Thyroid gland (tissue), 4 donors: ENCODE measurements around the gene NR4A3. TPM values are rescaled to one million over a fixed set of nuclear protein-coding genes. Genes with fewer than 3 reads are reported as not detected.

Experiments used
- DNase-seq, 2 donors: peaks; one replicate each; pipeline ENCODE4 v3.0.0-alpha.2; 2019
- H3K27ac ChIP-seq, 3 donors: fragments of 200-600 bp; sonication (generic); 1 replicate in 2 of 3; 2 replicates in 1 of 3; pipeline ENCODE4 v1.5.1; 2016 to 2019; ENCODE audit warnings: mild to moderate bottlenecking in 1 of 3, moderate library complexity in 1 of 3
- H3K27me3 ChIP-seq: fragments of 200-600 bp; sonication (generic); one replicate; pipeline ENCODE4 v1.5.1; 2019
- H3K36me3 ChIP-seq, 2 donors: fragments of 200-600 bp; sonication (generic); one replicate each; pipeline ENCODE4 v1.5.1; 2016 to 2019
- H3K4me1 ChIP-seq, 2 donors: fragments of 200-600 bp; sonication (generic); one replicate each; pipeline ENCODE4 v1.5.1; 2017 to 2019
- H3K4me3 ChIP-seq, 3 donors: fragments of 200-600 bp; sonication (generic); replicated peaks in 1 of 3; 1 replicate in 2 of 3; 2 replicates in 1 of 3; pipeline ENCODE4 v1.5.1; 2016; ENCODE audit warnings: mild to moderate bottlenecking in 1 of 3
- H3K9me3 ChIP-seq: fragments of 200-600 bp; sonication (generic); one replicate; pipeline ENCODE4 v1.5.1; 2017
- POLR2A ChIP-seq, 2 donors: fragments of 450-650 bp; IDR thresholded peaks; one replicate each; pipeline ENCODE4 v1.6.1; 2017; ENCODE audit warnings: antibody characterized with exemption in 2 of 2, mild to moderate bottlenecking in 2 of 2, moderate library complexity in 1 of 2
- WGBS, 2 donors: methylation state at CpG; one replicate each; pipeline ENCODE4 v1.1.5; 2017; 5-methylcytosine and 5-hydroxymethylcytosine counted together
- intact Hi-C: fragments of 100-400 bp; cut with DNase I; formaldehyde crosslinking; loops from one replicate; pipeline ENCODE4 v1.15.1; 2023
- total RNA-seq, 4 donors: library from RNA; depleted of rRNA; stranded (reverse); fragments of >200 nt; gene quantifications; one replicate each; pipeline ENCODE4 v1.2.3, GENCODE V29; 2016
- TF ChIP-seq, protein P1 (sequence below), 6 experiments: fragments of 200-600 bp in 3 of 6; fragments of 450-650 bp in 3 of 6; sonication (generic) in 3 of 6; IDR thresholded peaks; one replicate each; pipeline ENCODE4 v1.5.1; 2016 to 2019; ENCODE audit warnings: antibody characterized with exemption in 6 of 6, mild to moderate bottlenecking in 2 of 6, inconsistent platforms in 1 of 6, moderate library complexity in 1 of 6

Gene NR4A3
- total RNA-seq, 4 donors from 2014 or later, result 1.7 to 4.8 (median 2.3) TPM

DNA sequence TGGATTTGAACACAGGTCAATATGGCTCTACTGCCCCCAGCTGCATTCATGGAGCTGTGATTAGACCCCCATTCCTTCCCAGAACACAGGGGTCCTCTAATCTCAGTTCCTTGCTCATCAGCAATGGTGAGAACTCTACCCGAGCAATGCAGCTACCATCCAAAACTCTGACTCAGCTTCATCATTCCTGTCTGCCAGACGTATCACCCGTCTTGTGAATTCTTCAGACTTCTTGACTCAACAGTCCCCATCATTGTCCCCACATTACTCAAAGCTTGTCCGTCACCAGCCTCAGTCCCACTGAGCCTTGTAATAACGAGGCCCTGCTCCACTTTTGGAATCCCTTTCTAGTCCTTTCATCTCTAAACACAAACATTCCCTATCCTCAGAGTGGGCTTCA, 48.4 kb downstream of the NR4A3 start:
- TF ChIP-seq, protein P1, sequence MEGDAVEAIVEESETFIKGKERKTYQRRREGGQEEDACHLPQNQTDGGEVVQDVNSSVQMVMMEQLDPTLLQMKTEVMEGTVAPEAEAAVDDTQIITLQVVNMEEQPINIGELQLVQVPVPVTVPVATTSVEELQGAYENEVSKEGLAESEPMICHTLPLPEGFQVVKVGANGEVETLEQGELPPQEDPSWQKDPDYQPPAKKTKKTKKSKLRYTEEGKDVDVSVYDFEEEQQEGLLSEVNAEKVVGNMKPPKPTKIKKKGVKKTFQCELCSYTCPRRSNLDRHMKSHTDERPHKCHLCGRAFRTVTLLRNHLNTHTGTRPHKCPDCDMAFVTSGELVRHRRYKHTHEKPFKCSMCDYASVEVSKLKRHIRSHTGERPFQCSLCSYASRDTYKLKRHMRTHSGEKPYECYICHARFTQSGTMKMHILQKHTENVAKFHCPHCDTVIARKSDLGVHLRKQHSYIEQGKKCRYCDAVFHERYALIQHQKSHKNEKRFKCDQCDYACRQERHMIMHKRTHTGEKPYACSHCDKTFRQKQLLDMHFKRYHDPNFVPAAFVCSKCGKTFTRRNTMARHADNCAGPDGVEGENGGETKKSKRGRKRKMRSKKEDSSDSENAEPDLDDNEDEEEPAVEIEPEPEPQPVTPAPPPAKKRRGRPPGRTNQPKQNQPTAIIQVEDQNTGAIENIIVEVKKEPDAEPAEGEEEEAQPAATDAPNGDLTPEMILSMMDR (IDR thresholded peaks at IDR 0.05), result no peak
- no peak for TF ChIP-seq POLR2A (IDR thresholded peaks at IDR 0.05)
- H3K9me3 ChIP-seq, result no peaks in the 10 kb centered on the region
- intact Hi-C loops, result no loop called here
- H3K4me3 ChIP-seq, result no peak overlapping the region
- no peak for DNase-seq
- no peaks in the 10 kb centered on the region for H3K27me3 ChIP-seq
- no peak overlapping the region for H3K27ac ChIP-seq
- H3K4me1 ChIP-seq, result no peaks in the 10 kb centered on the region
- WGBS, 2 donors, result 82 to 83% methylated on average over 5 of the region's 5 CpGs
- H3K36me3 ChIP-seq, result no peaks in the 10 kb centered on the region

DNA sequence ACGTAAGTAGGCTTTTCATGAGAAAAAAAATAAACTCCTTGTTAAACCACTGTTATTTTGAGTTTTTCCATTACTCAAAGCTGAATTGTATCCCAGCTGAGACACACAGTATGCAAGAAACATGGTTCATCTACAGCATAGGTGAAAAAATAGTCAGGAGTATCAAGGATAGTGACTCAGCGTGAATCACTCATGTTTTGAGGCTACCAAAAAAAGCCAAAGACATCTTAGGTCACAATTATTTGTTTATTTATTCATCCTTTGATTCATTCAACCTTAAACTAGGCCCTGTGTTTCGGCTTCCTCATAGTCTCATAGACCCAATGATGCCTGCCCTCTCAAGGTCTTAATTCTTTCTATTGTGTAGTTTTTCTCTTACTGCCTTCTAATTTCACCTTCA, 51.8 kb downstream of the NR4A3 start:
- TF ChIP-seq, protein P1 (IDR thresholded peaks at IDR 0.05), result no peak
- TF ChIP-seq POLR2A (IDR thresholded peaks at IDR 0.05), result no peak
- no peak overlapping the region for H3K27ac ChIP-seq
- H3K36me3 ChIP-seq, result no peaks in the 10 kb centered on the region
- no peak overlapping the region for H3K4me3 ChIP-seq
- no peaks in the 10 kb centered on the region for H3K27me3 ChIP-seq
- no peak for DNase-seq
- no peaks in the 10 kb centered on the region for H3K4me1 ChIP-seq
- intact Hi-C loops, result no loop called here
- H3K9me3 ChIP-seq, result no peaks in the 10 kb centered on the region
- WGBS, 2 donors, result 91 to 93% methylated on average over 3 of the region's 3 CpGs

DNA sequence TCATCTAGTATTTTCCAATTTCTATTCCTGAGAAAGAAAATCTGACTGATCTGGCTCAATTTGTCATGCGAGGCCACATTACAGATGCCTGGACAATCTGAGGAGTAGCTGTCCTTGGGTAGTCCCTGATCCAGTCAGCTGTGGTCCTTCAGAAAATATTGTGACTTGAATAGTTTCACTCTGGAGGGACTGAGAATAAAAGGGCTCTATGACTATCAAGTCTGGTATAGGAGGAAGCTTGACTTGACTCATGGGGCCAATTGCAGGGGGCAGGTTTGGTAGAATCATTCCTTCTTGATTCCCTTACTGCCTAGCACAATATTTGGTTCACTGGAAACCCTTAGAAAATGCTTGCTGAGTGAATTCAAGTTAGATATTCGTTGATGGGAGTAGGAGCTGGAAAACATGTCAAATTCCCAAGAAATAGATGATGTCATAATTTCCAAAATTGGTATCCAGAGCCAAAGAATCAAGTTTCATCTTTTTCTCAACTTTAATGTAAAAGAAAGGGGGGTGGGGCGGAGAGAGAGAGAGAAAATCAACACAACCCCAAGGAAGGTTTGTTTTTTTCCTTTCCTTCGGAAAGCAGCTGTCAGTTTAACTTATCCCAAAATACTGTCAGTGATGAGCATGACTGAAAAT, 52.4 kb downstream of the NR4A3 start:
- Histone ChIP-seq H3K27ac (no peak overlapping the region), H3K4me3 (no peak overlapping the region), H3K9me3 (no peaks in the 10 kb centered on the region), H3K4me1 (no peaks in the 10 kb centered on the region), H3K27me3 (no peaks in the 10 kb centered on the region), H3K36me3 (no peaks in the 10 kb centered on the region)
- WGBS, 2 donors, result 90% methylated on average over 4 of the region's 4 CpGs
- intact Hi-C loops, result no loop called here
- TF ChIP-seq POLR2A (IDR thresholded peaks at IDR 0.05), result no peak
- TF ChIP-seq, protein P1 (IDR thresholded peaks at IDR 0.05), result no peak
- no peak for DNase-seq

DNA sequence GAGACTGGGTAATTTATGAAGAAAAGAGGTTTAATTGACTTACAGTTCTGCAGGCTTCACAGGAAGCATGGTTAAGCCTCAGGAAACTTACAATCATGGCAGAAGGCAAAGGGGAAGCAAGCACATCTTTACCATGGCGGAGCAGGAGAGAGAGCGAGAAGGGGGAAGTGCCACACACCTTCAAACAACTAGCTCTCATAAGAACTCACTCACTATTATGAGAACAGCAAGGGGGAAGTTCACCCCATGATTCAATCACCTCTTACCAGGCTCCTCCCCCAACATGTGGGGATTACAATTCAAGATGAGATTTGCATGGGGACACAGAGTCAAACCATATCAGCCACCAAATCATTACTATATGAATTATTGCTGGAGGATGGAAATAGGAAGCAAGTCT, 54.5 kb downstream of the NR4A3 start:
- H3K27me3 ChIP-seq, result no peaks in the 10 kb centered on the region
- intact Hi-C loops, result no loop called here
- H3K9me3 ChIP-seq, result no peaks in the 10 kb centered on the region
- no peak for TF ChIP-seq POLR2A (IDR thresholded peaks at IDR 0.05)
- TF ChIP-seq, protein P1 (IDR thresholded peaks at IDR 0.05), result no peak
- 92 to 98% methylated on average over 2 of the region's 2 CpGs for WGBS, 2 donors
- no peaks in the 10 kb centered on the region for H3K4me1 ChIP-seq
- H3K27ac ChIP-seq, result no peak overlapping the region
- no peak overlapping the region for H3K4me3 ChIP-seq
- no peaks in the 10 kb centered on the region for H3K36me3 ChIP-seq
- DNase-seq, result no peak

DNA sequence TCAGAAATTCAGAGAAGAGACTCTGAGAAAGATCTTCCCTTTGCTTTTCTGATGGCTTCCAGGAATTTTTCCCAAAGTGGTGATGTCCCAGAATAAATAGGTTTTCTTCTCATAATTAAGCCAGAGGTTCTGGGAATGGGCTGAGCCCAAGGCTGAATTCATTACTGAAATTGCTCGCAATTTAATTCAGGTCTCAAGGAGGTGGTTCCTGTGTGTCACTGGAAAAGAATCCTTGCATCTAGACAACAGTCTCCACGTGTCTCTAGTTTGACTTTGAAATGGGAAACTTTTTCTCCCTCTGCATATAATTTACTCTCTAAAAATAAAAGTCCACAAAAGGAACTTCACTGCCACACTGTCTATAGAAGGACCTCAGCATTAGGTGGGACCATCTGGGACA, 57.0 kb downstream of the NR4A3 start:
- intact Hi-C loops, result no loop called here
- Histone ChIP-seq H3K4me1 (no peaks in the 10 kb centered on the region), H3K4me3 (no peak overlapping the region), H3K27me3 (no peaks in the 10 kb centered on the region), H3K36me3 (no peaks in the 10 kb centered on the region), H3K27ac (no peak overlapping the region), H3K9me3 (no peaks in the 10 kb centered on the region)
- 78 to 82% methylated on average over 2 of the region's 2 CpGs for WGBS, 2 donors
- TF ChIP-seq, protein P1 (IDR thresholded peaks at IDR 0.05), result no peak
- no peak for TF ChIP-seq POLR2A (IDR thresholded peaks at IDR 0.05)
- DNase-seq, result no peak
